Lung (tissue), 12 donors: Measurements from ENCODE around the gene TAF11. TPM values are rescaled to one million over a fixed set of nuclear protein-coding genes. Genes with fewer than 3 reads are reported as not detected.

ENCODE experiments used
- ATAC-seq: fragments of 200-7000 bp; cut with Tn5 transposase; one replicate; pipeline ENCODE4 v1.9.1; 2020; ENCODE audit warnings: moderate number of reproducible peaks; ENCODE audit not compliant: insufficient read depth, low FRiP score
- DNase-seq, 3 donors: peaks; one replicate each; pipeline ENCODE4 v3.0.0-alpha.2; 2013 to 2017
- H3K27ac ChIP-seq, 2 donors: one replicate each; pipeline ENCODE4 v1.5.1; 2013; ENCODE audit warnings: mild to moderate bottlenecking in 2 of 2, moderate library complexity in 2 of 2, control low read depth in 1 of 2, inconsistent platforms in 1 of 2, low read depth in 1 of 2, low read length in 1 of 2
- H3K27me3 ChIP-seq, 3 donors: one replicate each; pipeline ENCODE4 v1.5.1; 2013; ENCODE audit warnings: low read length in 2 of 3; ENCODE audit not compliant: control insufficient read depth in 3 of 3, insufficient read depth in 3 of 3
- H3K36me3 ChIP-seq, 4 donors: one replicate each; pipeline ENCODE4 v1.5.1; 2013; ENCODE audit warnings: low read length in 4 of 4, mild to moderate bottlenecking in 1 of 4, moderate library complexity in 1 of 4; ENCODE audit not compliant: control insufficient read depth in 4 of 4, insufficient read depth in 4 of 4
- H3K4me1 ChIP-seq, 5 donors: one replicate each; pipeline ENCODE4 v1.5.1; 2013; ENCODE audit warnings: low read length in 5 of 5, mild to moderate bottlenecking in 2 of 5, moderate library complexity in 1 of 5; ENCODE audit not compliant: control insufficient read depth in 5 of 5, insufficient read depth in 5 of 5
- H3K4me3 ChIP-seq: one replicate; pipeline ENCODE4 v1.5.1; 2013; ENCODE audit warnings: mild to moderate bottlenecking, control low read depth, moderate library complexity
- H3K9ac ChIP-seq, 2 donors: one replicate each; pipeline ENCODE4 v1.5.1; 2013; ENCODE audit warnings: low read length in 2 of 2, control low read depth in 1 of 2; ENCODE audit not compliant: insufficient read depth in 1 of 2
- H3K9me3 ChIP-seq, 4 donors: one replicate each; pipeline ENCODE4 v1.5.1; 2013; ENCODE audit warnings: low read length in 3 of 4, mild to moderate bottlenecking in 1 of 4, moderate library complexity in 1 of 4; ENCODE audit not compliant: control insufficient read depth in 4 of 4, insufficient read depth in 3 of 4
- whole genome bisulfite sequencing, 2 donors: extraction: QIAGEN DNeasy Blood & Tissue Kit; methylation state at CpG; one replicate each; pipeline ENCODE4 v1.1.7; 2013; 5-methylcytosine and 5-hydroxymethylcytosine counted together
- polyA plus RNA-seq, 2 donors: library from polyadenylated mRNA; stranded (reverse); fragments of 200-250 nt; gene quantifications; one replicate each; pipeline ENCODE4 v1.2.1, GENCODE V29; 2013
- total RNA-seq, 2 donors: library from RNA; depleted of rRNA in 1 of 2; stranded (reverse); fragments of >200 nt in 1 of 2; gene quantifications; one replicate each; pipeline ENCODE4 v1.2.1, GENCODE V29; 2014 to 2021
- TF ChIP-seq, protein P1 (sequence below): IDR thresholded peaks from 2 replicates; pipeline ENCODE4 v1.5.1; 2012; ENCODE audit warnings: mild to moderate bottlenecking; ENCODE audit errors: control extremely low read depth, extremely low read depth
- donor health status: control.
- donor health status: control.
- donor health status: Bipolar disorder and iron deficiency.
- donor health status: healthy.
- donor health status: DM: yes; HTN: yes; CAD: no.

Gene TAF11
- total and polyA plus RNA-seq, 4 donors: 17.3 to 30.5 (median 29.2) TPM

DNA sequence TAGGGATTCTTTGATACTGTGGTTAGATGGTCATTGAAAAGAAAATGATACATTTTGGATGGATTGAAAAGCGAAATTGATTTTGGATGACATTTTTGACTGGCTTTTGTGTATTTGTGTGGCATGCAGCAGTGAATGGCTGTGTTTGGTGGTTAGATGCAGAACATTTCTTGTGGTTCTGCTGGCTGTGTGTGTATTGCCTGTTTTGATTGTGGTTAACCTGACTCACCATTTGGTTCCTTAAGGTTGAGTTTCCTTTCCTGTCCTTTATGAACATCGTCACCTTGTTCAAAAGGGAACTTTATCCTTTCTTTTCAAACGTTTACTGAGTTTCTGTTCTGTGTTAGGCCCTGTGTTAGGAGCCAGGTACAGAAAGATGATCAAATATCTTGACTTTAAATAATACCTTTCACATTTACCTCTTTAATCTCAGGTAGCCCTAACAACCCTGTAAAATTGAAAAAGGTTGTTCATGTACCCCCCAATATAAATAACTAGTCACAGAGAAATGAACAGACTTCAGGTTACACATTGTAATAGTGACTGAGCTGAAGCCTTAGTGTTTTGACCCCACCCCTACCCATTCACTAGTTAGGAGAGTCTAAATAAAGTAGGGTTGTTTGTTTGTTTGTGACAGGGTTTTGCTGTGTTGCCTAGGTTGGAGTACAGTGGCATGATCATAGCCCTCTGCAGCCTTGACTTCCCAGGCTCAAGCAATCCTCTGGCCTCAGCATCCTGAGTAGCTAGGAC, 25.0 kb upstream of the TAF11 start:
- Histone ChIP-seq H3K9me3 (no peaks in the 10 kb centered on the region), H3K4me1 (peaks cover 0 to 20% (median 0%) of the 10 kb centered on the region in 5 donors), H3K9ac (no peak overlapping the region), H3K4me3 (no peak overlapping the region), H3K27me3 (no peaks in the 10 kb centered on the region), H3K27ac (no peak overlapping the region), H3K36me3 (no peaks in the 10 kb centered on the region)
- TF ChIP-seq, protein P1, sequence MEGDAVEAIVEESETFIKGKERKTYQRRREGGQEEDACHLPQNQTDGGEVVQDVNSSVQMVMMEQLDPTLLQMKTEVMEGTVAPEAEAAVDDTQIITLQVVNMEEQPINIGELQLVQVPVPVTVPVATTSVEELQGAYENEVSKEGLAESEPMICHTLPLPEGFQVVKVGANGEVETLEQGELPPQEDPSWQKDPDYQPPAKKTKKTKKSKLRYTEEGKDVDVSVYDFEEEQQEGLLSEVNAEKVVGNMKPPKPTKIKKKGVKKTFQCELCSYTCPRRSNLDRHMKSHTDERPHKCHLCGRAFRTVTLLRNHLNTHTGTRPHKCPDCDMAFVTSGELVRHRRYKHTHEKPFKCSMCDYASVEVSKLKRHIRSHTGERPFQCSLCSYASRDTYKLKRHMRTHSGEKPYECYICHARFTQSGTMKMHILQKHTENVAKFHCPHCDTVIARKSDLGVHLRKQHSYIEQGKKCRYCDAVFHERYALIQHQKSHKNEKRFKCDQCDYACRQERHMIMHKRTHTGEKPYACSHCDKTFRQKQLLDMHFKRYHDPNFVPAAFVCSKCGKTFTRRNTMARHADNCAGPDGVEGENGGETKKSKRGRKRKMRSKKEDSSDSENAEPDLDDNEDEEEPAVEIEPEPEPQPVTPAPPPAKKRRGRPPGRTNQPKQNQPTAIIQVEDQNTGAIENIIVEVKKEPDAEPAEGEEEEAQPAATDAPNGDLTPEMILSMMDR: no peak
- WGBS, 2 donors: 35 to 63% methylated on average over 3 of the region's 3 CpGs
- no peak for ATAC-seq
- DNase-seq: no peak

DNA sequence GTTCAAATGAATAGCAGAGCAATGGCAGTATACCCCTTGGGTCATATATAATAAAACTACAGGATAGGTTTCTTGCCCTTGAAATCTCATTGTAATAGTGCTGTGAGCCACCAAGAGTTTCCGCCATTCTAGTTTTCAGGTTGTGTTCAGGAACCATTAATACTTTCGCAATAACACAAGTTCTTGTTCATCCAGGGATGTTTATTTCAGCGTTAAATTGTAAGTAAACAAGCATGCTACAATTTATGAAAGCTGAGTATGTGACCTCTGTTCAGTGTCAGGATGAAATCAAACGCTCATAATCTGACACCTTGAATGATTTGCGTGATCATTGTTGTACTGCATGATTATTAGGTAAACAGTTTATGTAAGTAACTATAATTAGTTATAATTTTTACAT, 24.0 kb upstream of the TAF11 start:
- DNase-seq (no peak), ATAC-seq (no peak)
- H3K4me1 ChIP-seq: peaks cover 0 to 20% (median 0%) of the 10 kb centered on the region in 5 donors
- WGBS, 2 donors: 72 to 82% methylated on average over 5 of the region's 5 CpGs
- H3K27ac ChIP-seq: no peak overlapping the region
- no peak overlapping the region for H3K4me3 ChIP-seq
- no peaks in the 10 kb centered on the region for H3K9me3 ChIP-seq
- no peak overlapping the region for H3K9ac ChIP-seq
- TF ChIP-seq, protein P1: no peak
- no peaks in the 10 kb centered on the region for H3K27me3 ChIP-seq
- H3K36me3 ChIP-seq: no peaks in the 10 kb centered on the region

DNA sequence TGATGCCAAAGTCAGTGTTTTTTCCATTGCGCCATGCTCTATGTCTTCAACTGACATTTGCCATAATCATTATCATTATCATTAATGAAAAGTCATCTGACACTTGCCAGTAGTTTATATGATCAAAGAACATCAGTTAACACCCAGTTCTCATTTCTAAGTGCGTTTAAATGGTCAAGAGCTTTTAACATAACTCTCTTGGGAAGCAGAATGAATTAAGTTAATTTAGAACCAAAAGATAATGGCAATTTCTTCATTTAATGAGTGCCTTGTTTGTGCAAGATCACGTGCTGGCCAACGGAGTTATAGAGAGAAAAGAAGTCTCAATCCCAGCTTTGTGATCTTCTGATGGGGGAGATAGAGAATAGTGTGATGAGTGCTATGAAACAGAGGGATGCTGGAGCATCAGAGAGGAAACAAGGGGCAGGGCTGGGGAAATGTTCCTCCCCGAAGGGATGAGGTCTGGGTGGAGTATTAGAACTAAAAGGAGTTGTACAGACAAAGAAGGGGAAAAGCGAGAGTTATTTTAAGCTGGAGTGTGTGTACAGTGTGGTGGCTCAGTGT, 21.6 kb upstream of the TAF11 start:
- Histone ChIP-seq H3K4me3 (no peak overlapping the region), H3K9me3 (no peaks in the 10 kb centered on the region), H3K27me3 (no peaks in the 10 kb centered on the region), H3K36me3 (no peaks in the 10 kb centered on the region), H3K27ac (no peak overlapping the region), H3K4me1 (peaks cover 0 to 20% (median 0%) of the 10 kb centered on the region in 5 donors), H3K9ac (no peak overlapping the region)
- 72 to 87% methylated on average over 6 of the region's 6 CpGs for WGBS, 2 donors
- TF ChIP-seq, protein P1: no peak
- DNase-seq: no peak
- no peak for ATAC-seq
